ENCODE data around the gene ART3. TPM values are rescaled to one million over a fixed set of nuclear protein-coding genes. Genes with fewer than 3 reads are reported as not detected.

ART3 gene
- total RNA-seq, 2 donors from 2014 or later = 3.8 to 24.8 TPM

DNA sequence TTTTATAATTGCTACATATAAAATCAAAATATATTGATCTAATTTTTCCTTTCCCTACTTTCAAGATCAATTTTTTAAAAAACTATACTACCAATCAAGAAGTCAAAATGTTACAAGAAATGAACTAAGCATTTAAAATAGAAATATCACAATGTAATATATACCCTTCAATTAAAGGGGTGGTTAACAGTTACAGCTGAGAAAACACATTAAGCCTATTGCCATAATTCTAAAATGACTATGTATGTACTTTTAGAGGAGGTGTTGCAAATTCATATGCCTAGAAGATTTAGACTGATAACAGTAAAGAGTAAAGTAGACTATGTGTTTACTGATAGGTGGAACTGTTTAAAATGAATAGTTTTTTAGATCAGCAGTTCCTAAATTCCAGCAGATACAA, 70.0 kb downstream of the ART3 start:
- H3K36me3 ChIP-seq = peaks cover 0 to 6% of the 10 kb centered on the region in 2 donors

DNA sequence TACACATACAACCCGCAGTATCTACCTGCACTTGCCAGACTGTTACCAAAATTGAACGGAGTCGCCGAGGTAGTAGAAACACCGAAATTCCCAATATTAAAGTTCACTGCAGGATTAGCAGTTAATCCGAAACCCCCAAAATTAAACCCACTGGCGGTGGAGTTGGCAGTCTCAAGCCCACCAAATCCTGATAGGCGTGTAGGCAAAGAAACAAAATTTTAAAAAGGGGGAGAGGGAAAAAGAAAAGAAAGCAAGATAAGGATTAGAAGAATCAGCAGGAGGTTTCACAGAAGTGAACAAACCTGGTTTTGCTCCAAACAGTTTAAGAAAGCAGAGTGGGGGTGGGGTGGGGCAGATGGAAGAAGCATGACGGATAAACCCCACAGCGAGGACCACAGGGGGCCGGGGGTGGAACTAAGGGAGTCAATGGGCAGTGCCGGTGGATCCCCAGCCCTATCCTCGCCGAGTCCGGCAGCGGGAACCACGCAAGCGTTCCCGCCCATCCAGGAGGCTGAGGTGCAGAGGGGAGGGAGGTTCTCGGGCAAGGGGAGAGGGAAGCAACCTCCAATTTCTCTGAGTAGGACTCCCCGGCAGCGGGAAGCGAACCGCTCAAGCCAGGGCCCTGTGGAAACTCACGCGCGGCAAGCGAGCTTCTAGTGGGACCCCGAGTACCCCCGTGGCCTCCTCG, 73.1 kb downstream of the ART3 start:
- Histone ChIP-seq H3K27me3 (replicated peaks; ENCODE audit: insufficient read depth) (no peaks in the 10 kb centered on the region), H3K9me3 (no peaks in the 10 kb centered on the region), H3K4me1 (replicated peaks) (peaks cover 12% of the 10 kb centered on the region), H3K27ac (peak overlapping the region; percentile 88 to 90), H3K4me3 (peak overlapping the region; percentile 87 to 91), H3K36me3 (no peaks in the 10 kb centered on the region)
- DNase-seq (ENCODE audit: low spot score) = peak; percentile 22
- intact Hi-C loops (cut with DNase I) = loop anchor here (5.0 to 10.0 kb wide), 2 partner anchors 67 to 155 kb away; partner anchors contain the start of genes SCARB2 and SDAD1
- WGBS = 2% methylated on average over 31 of the region's 31 CpGs
- TF ChIP-seq POLR2A (IDR thresholded peaks at IDR 0.05) (no peak), POLR2AphosphoS5 (IDR thresholded peaks at IDR 0.05) (no peak)
- TF ChIP-seq, protein P1, sequence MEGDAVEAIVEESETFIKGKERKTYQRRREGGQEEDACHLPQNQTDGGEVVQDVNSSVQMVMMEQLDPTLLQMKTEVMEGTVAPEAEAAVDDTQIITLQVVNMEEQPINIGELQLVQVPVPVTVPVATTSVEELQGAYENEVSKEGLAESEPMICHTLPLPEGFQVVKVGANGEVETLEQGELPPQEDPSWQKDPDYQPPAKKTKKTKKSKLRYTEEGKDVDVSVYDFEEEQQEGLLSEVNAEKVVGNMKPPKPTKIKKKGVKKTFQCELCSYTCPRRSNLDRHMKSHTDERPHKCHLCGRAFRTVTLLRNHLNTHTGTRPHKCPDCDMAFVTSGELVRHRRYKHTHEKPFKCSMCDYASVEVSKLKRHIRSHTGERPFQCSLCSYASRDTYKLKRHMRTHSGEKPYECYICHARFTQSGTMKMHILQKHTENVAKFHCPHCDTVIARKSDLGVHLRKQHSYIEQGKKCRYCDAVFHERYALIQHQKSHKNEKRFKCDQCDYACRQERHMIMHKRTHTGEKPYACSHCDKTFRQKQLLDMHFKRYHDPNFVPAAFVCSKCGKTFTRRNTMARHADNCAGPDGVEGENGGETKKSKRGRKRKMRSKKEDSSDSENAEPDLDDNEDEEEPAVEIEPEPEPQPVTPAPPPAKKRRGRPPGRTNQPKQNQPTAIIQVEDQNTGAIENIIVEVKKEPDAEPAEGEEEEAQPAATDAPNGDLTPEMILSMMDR (IDR thresholded peaks at IDR 0.05) = no peak

More for the DNA sequence above, 70.0 kb downstream of the ART3 start:
- no peaks in the 10 kb centered on the region for H3K27me3 ChIP-seq (replicated peaks; ENCODE audit: insufficient read depth)
- peaks cover 12% of the 10 kb centered on the region for H3K4me1 ChIP-seq (replicated peaks)
- H3K4me3 ChIP-seq = no peak overlapping the region
- no peak for DNase-seq (ENCODE audit: low spot score)
- intact Hi-C loops (cut with DNase I) = loop anchor here (10.0 kb wide), 1 partner anchor 70 kb away; the partner anchor contains the start of gene SCARB2
- no peaks in the 10 kb centered on the region for H3K9me3 ChIP-seq
- no peak for TF ChIP-seq POLR2AphosphoS5 (IDR thresholded peaks at IDR 0.05)
- TF ChIP-seq, protein P1 (IDR thresholded peaks at IDR 0.05) = no peak
- no peak for TF ChIP-seq POLR2A (IDR thresholded peaks at IDR 0.05)
- H3K27ac ChIP-seq = no peak overlapping the region

DNA sequence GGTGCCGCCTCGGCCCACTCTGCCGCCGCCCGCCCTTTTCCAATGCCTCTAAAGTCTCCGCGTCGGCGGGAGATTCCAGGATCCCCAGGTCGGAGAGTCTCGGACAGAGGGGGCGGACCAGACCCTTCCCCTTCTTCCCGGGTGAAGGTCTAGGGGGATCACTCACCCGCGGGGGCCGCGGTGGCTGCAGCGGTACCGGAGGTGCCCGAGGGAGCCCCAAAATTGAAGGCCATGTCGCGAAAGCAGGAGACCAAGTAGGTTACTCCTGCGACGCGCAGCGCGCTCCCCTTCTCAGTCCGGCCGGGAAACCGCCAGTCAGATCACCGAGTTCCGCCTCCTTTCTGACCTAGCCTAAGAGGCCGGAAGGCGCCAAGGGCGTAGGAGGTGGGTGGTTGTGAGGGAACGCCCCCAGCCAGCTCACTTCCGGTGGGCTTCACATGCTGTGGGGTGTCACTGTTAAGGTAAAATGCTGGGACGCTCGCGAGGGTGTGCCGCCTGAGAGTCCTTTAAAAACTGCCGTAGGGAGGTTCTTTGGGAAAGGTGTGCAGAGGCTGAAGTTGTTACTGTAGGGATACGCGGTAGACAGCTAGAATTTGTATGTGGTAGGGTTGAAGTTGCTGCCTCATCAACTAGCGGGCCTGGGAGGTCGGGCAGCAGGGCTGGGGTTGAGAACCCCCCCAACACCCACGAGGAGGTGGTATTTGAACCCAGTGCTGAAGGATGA, 73.8 kb downstream of the ART3 start, which contains the start of gene NUP54:
NUP54 (minus strand) TSS at position 256 of the 724 bp plus-strand sequence; CDS start at position 233, 23 bp downstream.
- TF ChIP-seq, protein P1 (IDR thresholded peaks at IDR 0.05) = peak in 1 of 4 experiments; percentile 3
- TF ChIP-seq POLR2AphosphoS5 (IDR thresholded peaks at IDR 0.05) = peak; percentile 97
- TF ChIP-seq POLR2A (IDR thresholded peaks at IDR 0.05) = peak; percentile 81
- DNase-seq (ENCODE audit: low spot score) = peak; percentile 92
- no peaks in the 10 kb centered on the region for H3K36me3 ChIP-seq
- H3K4me3 ChIP-seq = peak within 1 kb of the TSS; percentile 87 to 91
- H3K9me3 ChIP-seq = no peaks in the 10 kb centered on the region
- WGBS = under 1% methylated on average over 36 of the region's 47 CpGs
- peak within 1 kb of the TSS; percentile 88 to 90 for H3K27ac ChIP-seq
- no peaks in the 10 kb centered on the region for H3K27me3 ChIP-seq (replicated peaks; ENCODE audit: insufficient read depth)
- peaks cover 12% of the 10 kb centered on the region for H3K4me1 ChIP-seq (replicated peaks)
- intact Hi-C loops (cut with DNase I) = loop anchor here (5.0 to 10.0 kb wide), 2 partner anchors 66 to 156 kb away; partner anchors contain the start of genes SCARB2 and SDAD1

DNA sequence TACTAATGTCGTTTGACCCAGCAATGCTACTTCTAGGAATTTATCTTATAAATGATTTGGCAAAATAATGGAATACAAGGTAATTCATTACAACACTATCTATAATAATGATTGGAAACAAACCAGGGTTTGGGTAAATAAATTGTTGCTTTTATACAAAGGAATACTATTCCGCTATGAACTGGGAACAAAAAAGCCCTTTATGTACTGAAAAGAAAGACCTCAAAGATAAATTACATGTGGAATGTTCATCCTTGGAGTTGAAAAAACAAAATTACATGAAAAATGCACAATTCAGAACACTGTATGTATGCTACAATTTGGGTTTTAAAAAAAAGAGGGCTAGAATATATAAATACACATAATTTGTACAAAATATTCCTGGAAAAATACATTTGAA, 78.8 kb downstream of the ART3 start:
- Histone ChIP-seq H3K4me3 (no peak overlapping the region), H3K27me3 (replicated peaks; ENCODE audit: insufficient read depth) (no peaks in the 10 kb centered on the region), H3K4me1 (replicated peaks) (peaks cover 5% of the 10 kb centered on the region), H3K27ac (no peak overlapping the region), H3K36me3 (no peaks in the 10 kb centered on the region), H3K9me3 (no peaks in the 10 kb centered on the region)
- TF ChIP-seq POLR2AphosphoS5 (IDR thresholded peaks at IDR 0.05) (no peak), POLR2A (IDR thresholded peaks at IDR 0.05) (no peak)
- TF ChIP-seq, protein P1 (IDR thresholded peaks at IDR 0.05) = no peak
- 71% methylated on average over 2 of the region's 2 CpGs for WGBS
- intact Hi-C loops (cut with DNase I) = no loop called here
- DNase-seq (ENCODE audit: low spot score) = no peak
